Activated T-cell treated with anti-CD3 and anti-CD28 coated beads, Interleukin-2, amount 50 U/mL, for 4 hours (primary cell): Measurements from ENCODE around the gene PTOV1. TPM values are rescaled to one million over a fixed set of nuclear protein-coding genes. Genes with fewer than 3 reads are reported as not detected.

Experiments
- ATAC-seq, 2 donors: fragments of 200-7000 bp; cut with Tn5 transposase; one replicate each; pipeline ENCODE4 v1.10.0; 2021
- DNase-seq: peaks from one replicate; pipeline ENCODE4 v3.0.0-alpha.2; 2020
- H3K27me3 Mint-ChIP-seq: one replicate; pipeline ENCODE4 v1.8.0; 2021; ENCODE audit warnings: low read depth, mixed read lengths
- H3K36me3 Mint-ChIP-seq: one replicate; pipeline ENCODE4 v1.8.0; 2022; ENCODE audit warnings: mixed read lengths; ENCODE audit not compliant: insufficient read depth
- H3K4me1 Mint-ChIP-seq: one replicate; pipeline ENCODE4 v1.8.0; 2021; ENCODE audit warnings: low read depth, mixed read lengths
- H3K4me3 Mint-ChIP-seq: one replicate; pipeline ENCODE4 v1.8.0; 2021; ENCODE audit warnings: mild to moderate bottlenecking, moderate library complexity, mixed read lengths
- H3K9me3 Mint-ChIP-seq: one replicate; pipeline ENCODE4 v1.8.0; 2021; ENCODE audit warnings: mixed read lengths
- total RNA-seq, 3 donors: library from RNA; stranded (reverse); gene quantifications; one replicate each; pipeline ENCODE4 v1.2.1, GENCODE V29; 2021

The PTOV1 gene
- total RNA-seq, 3 donors from 2014 or later, result 77.8 to 86.3 (median 83.7) TPM

DNA sequence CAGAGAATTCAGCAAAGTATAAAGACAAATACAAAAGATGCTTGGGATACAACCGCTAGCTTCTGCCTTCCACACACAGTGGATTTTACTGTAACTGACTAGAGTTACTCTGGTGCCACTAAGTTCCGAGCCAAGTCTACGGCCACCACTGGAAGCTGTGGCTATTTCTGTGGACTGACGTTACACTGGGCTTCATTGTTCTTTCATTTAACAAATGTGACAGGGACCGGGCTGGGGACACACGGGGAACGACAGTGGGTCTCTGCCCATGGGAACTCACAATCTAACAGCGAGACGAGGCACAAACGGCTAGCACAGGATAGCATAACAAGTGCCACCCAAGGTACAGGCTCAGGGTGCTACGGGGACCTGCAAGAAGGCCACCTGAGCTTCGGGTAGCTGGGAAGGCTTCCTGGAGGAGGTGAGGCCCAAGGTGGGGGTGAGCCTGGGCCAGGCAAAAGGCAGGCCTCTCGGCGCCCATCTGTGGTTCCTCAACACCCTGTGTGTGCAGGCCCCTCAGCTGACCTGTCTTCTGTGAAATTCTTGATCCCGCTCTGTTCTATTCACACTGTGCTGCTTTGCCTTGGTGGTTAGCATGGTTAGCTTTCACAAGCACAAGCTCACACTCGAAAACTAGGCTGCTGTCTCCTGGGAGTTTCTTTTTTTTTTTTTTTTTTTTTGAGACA, 56.1 kb downstream of the PTOV1 start:
- no peak for ATAC-seq
- Mint-ChIP-seq H3K4me1 (peaks cover 28% of the 10 kb centered on the region), H3K9me3 (no peaks in the 10 kb centered on the region), H3K36me3 (peaks cover 33% of the 10 kb centered on the region), H3K4me3 (no peak overlapping the region), H3K27me3 (no peaks in the 10 kb centered on the region)
- DNase-seq, result no peak

- no peaks in the 10 kb centered on the region for H3K27me3 Mint-ChIP-seq
- H3K9me3 Mint-ChIP-seq, result no peaks in the 10 kb centered on the region
- peaks cover 38% of the 10 kb centered on the region for H3K36me3 Mint-ChIP-seq
- no peak for DNase-seq
- no peak for ATAC-seq
- H3K4me3 Mint-ChIP-seq, result no peak overlapping the region
- H3K4me1 Mint-ChIP-seq, result peaks cover 33% of the 10 kb centered on the region
Observed at GRCh38 chr19:49907745-49908446, 56.9 kb downstream of the PTOV1 start.

DNA sequence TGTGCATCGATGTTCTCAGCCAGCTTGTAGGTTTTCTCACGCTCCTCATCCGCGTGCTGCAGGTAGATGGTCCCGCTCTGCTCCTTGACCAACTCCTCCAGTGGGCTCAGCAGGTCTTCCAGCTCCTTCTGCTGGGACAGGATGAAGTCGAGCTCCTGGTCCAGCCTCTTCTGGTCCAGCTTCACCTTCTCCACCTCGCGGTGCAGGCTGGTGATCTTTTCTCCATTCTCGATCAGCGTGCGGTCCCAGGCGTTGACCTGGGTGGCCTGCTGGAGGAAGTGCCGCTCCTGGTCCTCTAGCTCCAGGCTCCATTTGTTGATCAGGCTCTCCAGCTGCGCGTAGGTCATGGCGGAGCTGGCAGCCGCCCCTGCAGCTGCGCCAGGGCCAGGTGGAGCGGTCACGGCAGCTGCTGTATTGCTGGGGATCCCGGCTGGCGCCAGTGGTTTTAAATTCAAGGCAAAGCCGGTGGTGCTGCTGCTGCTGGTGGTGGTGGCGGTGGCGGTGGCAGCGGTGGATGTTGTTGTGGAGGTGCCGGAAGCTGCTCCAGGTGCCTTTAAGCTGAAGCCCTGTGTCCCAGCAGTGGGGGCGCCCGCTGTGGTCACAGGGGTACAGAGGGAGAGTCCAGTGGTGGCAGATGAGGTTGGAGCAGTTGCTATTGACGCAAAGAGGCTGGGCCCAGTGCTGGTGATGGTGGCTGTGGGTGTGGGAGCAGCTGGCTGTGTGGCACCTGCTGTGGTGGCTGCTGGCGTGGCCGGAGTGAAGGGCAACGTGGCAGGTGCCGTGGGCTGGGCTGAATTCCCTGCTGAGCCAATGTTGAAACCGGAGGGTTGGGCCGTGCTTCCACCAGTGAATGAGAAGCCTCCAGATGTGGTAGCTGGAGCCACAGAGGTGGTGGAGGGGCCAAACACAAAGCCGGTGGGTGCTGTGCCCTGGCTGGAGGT, 57.8 kb downstream of the PTOV1 start:
- H3K4me1 Mint-ChIP-seq, result peaks cover 40% of the 10 kb centered on the region
- DNase-seq, result no peak
- H3K27me3 Mint-ChIP-seq, result no peaks in the 10 kb centered on the region
- no peaks in the 10 kb centered on the region for H3K9me3 Mint-ChIP-seq
- no peak for ATAC-seq
- no peak overlapping the region for H3K4me3 Mint-ChIP-seq
- H3K36me3 Mint-ChIP-seq, result peaks cover 46% of the 10 kb centered on the region

DNA sequence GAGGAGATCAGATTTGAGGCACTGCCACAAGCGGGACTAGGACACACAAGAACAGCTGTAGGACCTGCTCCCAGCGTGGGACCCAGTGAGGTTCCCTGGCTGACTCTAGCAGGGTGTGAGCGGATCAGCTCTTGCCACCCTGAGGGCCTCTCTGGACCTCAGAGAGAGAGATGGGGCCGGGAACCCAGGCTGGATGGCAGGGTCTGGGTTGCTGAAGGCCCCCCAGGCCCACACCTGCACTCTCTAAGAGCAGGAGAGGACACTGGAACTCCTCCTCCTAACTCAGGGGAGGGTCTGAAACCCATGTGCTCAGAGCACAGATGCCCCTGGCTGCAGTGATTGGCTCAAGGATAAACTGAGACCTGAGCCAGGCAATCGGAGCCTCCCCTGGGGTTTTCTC, 59.2 kb downstream of the PTOV1 start:
- H3K4me1 Mint-ChIP-seq, result peaks cover 38% of the 10 kb centered on the region
- DNase-seq, result no peak
- peaks cover 55% of the 10 kb centered on the region for H3K36me3 Mint-ChIP-seq
- no peak for ATAC-seq
- H3K4me3 Mint-ChIP-seq, result no peak overlapping the region
- no peaks in the 10 kb centered on the region for H3K9me3 Mint-ChIP-seq
- H3K27me3 Mint-ChIP-seq, result no peaks in the 10 kb centered on the region

Other genes with a start within 250 kb of the PTOV1 start
- gene RRAS, start 211.0 kb upstream of the PTOV1 start, total RNA-seq, result 1 to 10 TPM; 2.3 to 3.8 (median 3.5) TPM
- 10 to 100 TPM; 81.7 to 82.9 (median 82.5) TPM for gene SCAF1, start 208.9 kb upstream of the PTOV1 start, total RNA-seq
- 100 to 1,000 TPM; 140 to 160 (median 148) TPM for gene IRF3, start 185.3 kb upstream of the PTOV1 start, total RNA-seq
- gene BCL2L12, start 185.2 kb upstream of the PTOV1 start, total RNA-seq, result 10 to 100 TPM; 64.6 to 71.2 (median 71.1) TPM
- gene PRMT1, start 173.9 kb upstream of the PTOV1 start, total RNA-seq, result 100 to 1,000 TPM; 692 to 815 (median 725) TPM
- gene ADM5, start 161.6 kb upstream of the PTOV1 start, total RNA-seq, result 10 to 100 TPM; 16.3 to 20.8 (median 17.2) TPM
- gene CPT1C, start 160.0 kb upstream of the PTOV1 start, total RNA-seq, result 1 to 10 TPM in 1 of 3 donors, under 1 TPM in 2; 0.60 to 1.2 (median 0.95) TPM
- gene TSKS, start 87.9 kb upstream of the PTOV1 start, total RNA-seq, result 1 to 10 TPM in 1 of 3 donors, under 1 TPM in 1, not detected in 1; 0.40 to 1.2 TPM
- gene AP2A1, start 84.2 kb upstream of the PTOV1 start, total RNA-seq, result 10 to 100 TPM; 63.6 to 73.6 (median 71.5) TPM
- gene FUZ, start 37.9 kb upstream of the PTOV1 start, total RNA-seq, result 10 to 100 TPM; 15.6 to 19.9 (median 18.5) TPM
- 10 to 100 TPM; 44.1 to 51.0 (median 47.2) TPM for gene MED25, start 32.9 kb upstream of the PTOV1 start, total RNA-seq
- gene PNKP, start 16.4 kb downstream of the PTOV1 start, total RNA-seq, result 100 to 1,000 TPM; 110 to 120 (median 110) TPM
- 10 to 100 TPM; 25.3 to 31.6 (median 28.0) TPM for gene AKT1S1, start 26.2 kb downstream of the PTOV1 start, total RNA-seq
- gene TBC1D17, start 26.5 kb downstream of the PTOV1 start, total RNA-seq, result 10 to 100 TPM; 29.1 to 30.5 (median 29.3) TPM
- gene IL4I1, start 45.7 kb downstream of the PTOV1 start, total RNA-seq, result 10 to 100 TPM; 24.7 to 52.7 (median 36.4) TPM
- 10 to 100 TPM; 58.4 to 73.1 (median 60.6) TPM for gene ATF5, start 78.0 kb downstream of the PTOV1 start, total RNA-seq
- gene NUP62, start 78.3 kb downstream of the PTOV1 start, total RNA-seq, result 100 to 1,000 TPM; 172 to 189 (median 184) TPM
- gene SIGLEC11, start 110.0 kb downstream of the PTOV1 start, total RNA-seq, result not detected
- gene VRK3, start 174.2 kb downstream of the PTOV1 start, total RNA-seq, result 10 to 100 TPM; 40.5 to 45.8 (median 40.5) TPM
- 10 to 100 TPM in 2 of 3 donors, 1 to 10 TPM in 1; 9.5 to 12.7 (median 10.1) TPM for gene ZNF473, start 174.8 kb downstream of the PTOV1 start, total RNA-seq